ENCODE measurements around the gene MYCBP. TPM values are rescaled to one million over a fixed set of nuclear protein-coding genes. Genes with fewer than 3 reads are reported as not detected.

Gene MYCBP
- total RNA-seq, 4 donors from 2014 or later = 6.2 to 26.4 (median 14.7) TPM

GRCh38 chr1:38888423-38889333, 15.5 kb upstream of the MYCBP start:
- no peak for TF ChIP-seq CTCF (IDR thresholded peaks at IDR 0.05; ENCODE audit: low read depth)

- TF ChIP-seq CTCF (IDR thresholded peaks at IDR 0.05; ENCODE audit: low read depth) = no peak
Measured at GRCh38 chr1:38885092-38885491, 11.9 kb upstream of the MYCBP start.

- no peak for TF ChIP-seq CTCF (IDR thresholded peaks at IDR 0.05; ENCODE audit: low read depth)
Measured at GRCh38 chr1:38881487-38881886, 8.3 kb upstream of the MYCBP start, which contains the start of gene GJA9. TSS of gene GJA9 (minus strand) at chr1:38881587. CDS start at chr1:38876098, 5,489 bp downstream.

GRCh38 chr1:38875811-38876210, 2.7 kb upstream of the MYCBP start:
- TF ChIP-seq CTCF (IDR thresholded peaks at IDR 0.05; ENCODE audit: low read depth) = no peak

- no peak for TF ChIP-seq CTCF (IDR thresholded peaks at IDR 0.05; ENCODE audit: low read depth)
Measured at GRCh38 chr1:38872401-38873026, 634 bp downstream of the MYCBP start.

- TF ChIP-seq CTCF (IDR thresholded peaks at IDR 0.05; ENCODE audit: low read depth) = no peak
Measured at GRCh38 chr1:38870996-38871395, 2.2 kb downstream of the MYCBP start.

- TF ChIP-seq CTCF (IDR thresholded peaks at IDR 0.05; ENCODE audit: low read depth) = no peak
Measured at GRCh38 chr1:38867208-38867607, 5.9 kb downstream of the MYCBP start.

All from subcutaneous adipose tissue (tissue), 4 donors.